Endothelial cell of umbilical vein (primary cell): ENCODE data around the gene ZNF664. TPM values are rescaled to one million over a fixed set of nuclear protein-coding genes. Genes with fewer than 3 reads are reported as not detected.
A peak's percentile ranks its signal among the peaks of the same experiment; 100 is the strongest.

Experiments
- BruUV-seq: library from RNA; stranded (reverse); fragments of 400-500 nt; replicated peaks from 2 replicates; lab custom pipeline; 2021; lab: Mats Ljungman, UMichigan
- CTCF ChIA-PET: fragments of 300-600, 350-600 bp; sonication (Branson Sonifier 250); formaldehyde crosslinking; loops from one replicate; lab custom pipeline; 2021; ENCODE audit warnings: antibody characterized with exemption, inconsistent platforms; lab: Charles Lee
- POLR2A ChIA-PET: fragments of 300-600, 350-600 bp; sonication (Branson Sonifier 250); formaldehyde crosslinking; loops from one replicate; lab custom pipeline; 2021; ENCODE audit warnings: antibody characterized with exemption, inconsistent platforms; lab: Charles Lee
- DNase-seq: peaks from one replicate; pipeline ENCODE4 v3.0.0-alpha.2; 2011; ENCODE audit warnings: low read depth, low spot score
- FAIRE-seq: peaks from 2 replicates; lab custom pipeline; 2011; peaks lifted over from hg19 to GRCh38; lab: Jason Lieb, UNC
- H2AFZ ChIP-seq: 2 replicates; pipeline ENCODE4 v1.6.0; 2012; ENCODE audit warnings: low read depth, low read length, control low read depth, inconsistent platforms
- H3K27ac ChIP-seq: 2 replicates; pipeline ENCODE4 v1.5.1; 2011; ENCODE audit warnings: low read depth, mild to moderate bottlenecking, control low read depth, low read length, moderate library complexity; ENCODE audit not compliant: insufficient read depth
- H3K27me3 ChIP-seq, 2 experiments: 2 replicates each; pipeline versions ENCODE4 v1.6.0 to v1.6.1; 2011; ENCODE audit warnings: low read length in 2 of 2, mixed read lengths in 1 of 2; ENCODE audit not compliant: control insufficient read depth in 2 of 2, insufficient read depth in 2 of 2
- H3K36me3 ChIP-seq, 2 experiments: 2 replicates in 1 of 2; 3 replicates in 1 of 2; pipeline ENCODE4 v1.5.1; 2011; ENCODE audit warnings: low read length in 2 of 2, mild to moderate bottlenecking in 1 of 2, moderate library complexity in 1 of 2; ENCODE audit not compliant: control insufficient read depth in 2 of 2, insufficient read depth in 2 of 2; ENCODE audit errors: extremely low read depth in 1 of 2
- H3K4me1 ChIP-seq: 3 replicates; pipeline ENCODE4 v1.5.1; 2011; ENCODE audit warnings: mild to moderate bottlenecking, low read length; ENCODE audit not compliant: control insufficient read depth, insufficient read depth; ENCODE audit errors: extremely low read depth
- H3K4me2 ChIP-seq: 2 replicates; pipeline ENCODE4 v1.6.1; 2011; ENCODE audit warnings: low read length, control low read depth, mixed read lengths; ENCODE audit not compliant: insufficient read depth
- H3K4me3 ChIP-seq, 3 experiments: fragments of 200-600 bp in 1 of 3; sonication (generic), shearing (Covaris generic) in 1 of 3; replicated peaks in 1 of 3; 2 replicates each; pipeline ENCODE4 v1.5.1; 2011 to 2016; ENCODE audit warnings: control low read depth in 3 of 3, low read length in 3 of 3, mild to moderate bottlenecking in 2 of 3, inconsistent platforms in 1 of 3, low read depth in 1 of 3, moderate library complexity in 1 of 3; ENCODE audit not compliant: insufficient read depth in 1 of 3
- H3K79me2 ChIP-seq: 2 replicates; pipeline ENCODE4 v1.6.0; 2012; ENCODE audit warnings: low read length, inconsistent platforms; ENCODE audit not compliant: control insufficient read depth, insufficient read depth
- H3K9ac ChIP-seq: replicated peaks from 2 replicates; pipeline ENCODE3; 2011; ENCODE audit warnings: low read length, control low read depth; ENCODE audit not compliant: insufficient read depth; ENCODE audit errors: extremely low read depth
- H3K9me1 ChIP-seq: replicated peaks from 3 replicates; pipeline ENCODE4 v1.6.0; 2011; ENCODE audit warnings: mild to moderate bottlenecking, low read length; ENCODE audit not compliant: control insufficient read depth, insufficient read depth; ENCODE audit errors: extremely low read depth
- H3K9me3 ChIP-seq: replicated peaks from 2 replicates; pipeline ENCODE4 v1.5.1; 2012; ENCODE audit warnings: low read length, inconsistent platforms; ENCODE audit not compliant: control insufficient read depth, insufficient read depth
- H4K20me1 ChIP-seq: replicated peaks from 2 replicates; pipeline ENCODE3; 2011; ENCODE audit warnings: mild to moderate bottlenecking, low read length; ENCODE audit not compliant: control insufficient read depth, insufficient read depth; ENCODE audit errors: extremely low read depth
- EZH2 ChIP-seq: IDR thresholded peaks from 2 replicates; pipeline ENCODE4 v1.6.1; 2012; ENCODE audit warnings: borderline replicate concordance, low read depth, mild to moderate bottlenecking, moderate library complexity, low read length, inconsistent platforms; ENCODE audit not compliant: severe bottlenecking
- POLR2A ChIP-seq: IDR thresholded peaks from 2 replicates; pipeline ENCODE4 v1.6.1; 2012; ENCODE audit warnings: low read depth, mild to moderate bottlenecking, control low read depth, low read length
- POLR2AphosphoS5 ChIP-seq: IDR thresholded peaks from 2 replicates; pipeline ENCODE4 v1.6.1; 2012; ENCODE audit warnings: low read depth, mild to moderate bottlenecking, control low read depth, low read length, moderate library complexity; ENCODE audit not compliant: insufficient read depth
- dilution Hi-C: fragments of 300-500 bp; cut with MboI; formaldehyde crosslinking; loops from one replicate; pipeline ENCODE4 v1.15.0; 2019; ENCODE audit warnings: low sequenced_read_pairs; ENCODE audit not compliant: extremely low pct_ligation_motif_present
- intact Hi-C: fragments of 100-400 bp; cut with micrococcal nuclease; formaldehyde crosslinking; loops from one replicate; pipeline ENCODE4 v1.10.0; 2022
- polyA plus RNA-seq, 4 experiments: library from polyadenylated mRNA; depleted of rRNA in 3 of 4; stranded (reverse) in 3 of 4; unstranded in 1 of 4; fragments of >200 nt; gene quantifications; 2 replicates each; pipeline versions ENCODE4 v1.2.1 to v1.2.3, GENCODE V29; 2011 to 2012; ENCODE audit warnings: missing spikeins in 1 of 4
- total RNA-seq: library from RNA; stranded (reverse); gene quantifications from 2 replicates; pipeline ENCODE4 v1.2.3, GENCODE V29; 2021
- TF ChIP-seq, protein P1 (sequence below): IDR thresholded peaks from 2 replicates; pipeline ENCODE4 v1.6.1; 2011; ENCODE audit not compliant: insufficient read depth, insufficient read length
- TF ChIP-seq, protein P2 (sequence below), 2 donors: IDR thresholded peaks; 1 replicate in 1 of 2; 2 replicates in 1 of 2; pipeline ENCODE4 v1.5.1; 2011; ENCODE audit warnings: low read length in 2 of 2, mild to moderate bottlenecking in 2 of 2, moderate library complexity in 2 of 2, control low read depth in 1 of 2, inconsistent platforms in 1 of 2, low read depth in 1 of 2; ENCODE audit not compliant: insufficient read depth in 1 of 2; ENCODE audit errors: extremely low read depth in 1 of 2

Gene ZNF664
- total and polyA plus RNA-seq, 2 donors (not counting 3 experiments of a cell fraction or from before 2014, with no cell fraction given), result 29.8 to 71.3 TPM

DNA sequence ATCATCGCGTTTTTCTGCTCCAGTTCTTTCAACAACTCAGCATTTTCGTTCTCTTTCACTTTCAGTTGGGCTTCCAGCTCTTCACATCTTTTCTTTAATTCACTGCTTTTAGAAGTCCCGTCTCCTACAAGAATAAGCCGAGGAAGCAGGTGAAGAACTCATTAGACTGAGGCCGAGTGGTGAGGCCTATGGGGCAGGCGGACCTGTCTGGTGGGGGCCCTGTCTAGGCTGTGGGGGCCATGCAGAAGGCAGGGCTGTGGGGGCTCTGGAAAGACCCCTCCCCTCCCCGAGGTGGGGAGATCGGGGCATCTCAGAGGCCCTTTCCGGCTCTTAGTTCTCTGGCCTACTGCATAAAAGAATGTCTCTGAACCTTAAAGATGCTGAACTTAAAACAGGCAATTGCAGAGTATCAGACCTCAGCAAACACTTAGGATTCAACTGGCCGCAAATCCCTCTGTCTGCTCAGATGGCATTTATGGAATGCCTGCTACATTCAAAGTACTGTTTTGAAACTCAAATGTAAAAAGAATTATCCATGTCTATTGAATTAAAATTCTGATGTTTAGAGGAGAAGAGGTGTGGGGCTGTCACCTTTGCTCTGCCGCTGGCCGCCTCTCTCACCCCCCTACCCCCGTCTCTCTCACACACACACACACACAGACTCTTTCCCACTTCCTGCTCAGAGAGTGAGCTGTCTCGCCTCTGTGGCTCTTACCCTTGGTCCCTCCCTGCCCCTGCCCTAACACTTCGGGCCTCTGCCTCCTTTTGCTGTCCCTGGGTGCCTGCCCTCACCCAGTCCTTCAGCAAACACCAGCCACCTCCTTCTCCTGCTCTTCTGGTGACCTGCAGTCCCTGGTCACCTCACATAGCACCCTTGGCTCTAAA lies 35.1 kb upstream of the ZNF664 start:
- Histone ChIP-seq H3K4me1 (peaks cover 8% of the 10 kb centered on the region), H3K4me3 (no peak overlapping the region), H3K36me3 (peaks cover 2 to 7% of the 10 kb centered on the region in 2 experiments), H3K9me3 (no peaks in the 10 kb centered on the region), H3K9ac (no peak overlapping the region), H4K20me1 (no peaks in the 10 kb centered on the region), H3K27me3 (no peaks in the 10 kb centered on the region), H3K9me1 (no peaks in the 10 kb centered on the region), H3K27ac (no peak overlapping the region), H2AFZ (no peak overlapping the region), H3K4me2 (no peak overlapping the region), H3K79me2 (no peaks in the 10 kb centered on the region)
- no peak for FAIRE-seq
- intact Hi-C loops (no loop called here), dilution Hi-C loops (no loop called here)
- no peak for DNase-seq
- TF ChIP-seq, protein P1, sequence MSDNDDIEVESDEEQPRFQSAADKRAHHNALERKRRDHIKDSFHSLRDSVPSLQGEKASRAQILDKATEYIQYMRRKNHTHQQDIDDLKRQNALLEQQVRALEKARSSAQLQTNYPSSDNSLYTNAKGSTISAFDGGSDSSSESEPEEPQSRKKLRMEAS, result no peak
- TF ChIP-seq POLR2A (no peak), POLR2AphosphoS5 (no peak), EZH2 (no peak)
- POLR2A ChIA-PET, result no interaction called here
- no TSS peak for BruUV-seq
- CTCF ChIA-PET, result interaction anchor here (0.6 to 2.9 kb wide), 5 partner anchors 10 to 94 kb away, joined by 3 to 12 read pairs (median 5); no protein-coding TSS in a partner anchor

DNA sequence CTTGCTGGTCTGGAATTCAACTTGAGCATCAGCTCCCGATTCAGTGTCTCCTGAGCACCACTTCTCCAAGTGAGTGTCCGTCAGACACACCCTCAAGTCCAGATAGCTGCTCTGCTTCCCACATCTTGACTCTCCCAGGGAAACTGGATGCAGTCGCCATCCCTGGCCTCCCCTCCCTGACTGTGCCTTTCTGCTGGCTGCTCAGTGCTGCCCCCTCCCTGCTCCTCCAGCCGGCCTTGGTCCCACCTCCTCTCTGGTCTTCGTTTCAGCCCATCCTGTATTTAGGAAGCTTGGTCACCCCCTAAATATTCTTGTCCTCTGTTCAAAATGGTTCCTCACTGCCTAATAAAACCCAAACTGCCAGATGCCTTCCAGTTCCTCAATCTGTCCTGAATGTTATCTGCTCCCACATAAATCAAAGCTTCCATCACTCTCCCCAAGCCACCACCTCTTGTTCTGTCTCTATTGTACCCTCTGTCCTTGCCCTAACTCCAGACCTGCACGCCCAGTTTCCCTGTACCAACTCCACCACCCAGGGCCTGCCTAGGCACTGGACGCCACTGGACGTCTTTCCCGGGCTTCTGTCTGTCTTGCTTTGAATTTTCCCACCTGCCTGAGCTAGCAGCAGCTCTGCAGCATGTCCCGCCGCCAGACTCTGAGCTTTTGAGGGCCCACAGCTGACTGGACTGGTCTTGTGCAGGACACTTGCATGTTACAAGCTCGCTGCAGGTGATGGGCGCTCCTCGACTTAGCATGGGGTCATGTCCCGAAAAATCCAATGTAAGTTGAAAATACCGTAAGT lies 34.1 kb upstream of the ZNF664 start:
- Histone ChIP-seq H3K9me3 (no peaks in the 10 kb centered on the region), H3K4me2 (no peak overlapping the region), H3K9ac (no peak overlapping the region), H3K4me3 (no peak overlapping the region), H3K9me1 (no peaks in the 10 kb centered on the region), H3K4me1 (peaks cover 12% of the 10 kb centered on the region), H3K27me3 (no peaks in the 10 kb centered on the region), H3K27ac (no peak overlapping the region), H3K79me2 (no peaks in the 10 kb centered on the region), H2AFZ (no peak overlapping the region), H3K36me3 (peaks cover 2 to 7% of the 10 kb centered on the region in 2 experiments), H4K20me1 (no peaks in the 10 kb centered on the region)
- dilution Hi-C loops (no loop called here), intact Hi-C loops (no loop called here)
- TF ChIP-seq POLR2AphosphoS5, result no peak
- TF ChIP-seq, protein P2, sequence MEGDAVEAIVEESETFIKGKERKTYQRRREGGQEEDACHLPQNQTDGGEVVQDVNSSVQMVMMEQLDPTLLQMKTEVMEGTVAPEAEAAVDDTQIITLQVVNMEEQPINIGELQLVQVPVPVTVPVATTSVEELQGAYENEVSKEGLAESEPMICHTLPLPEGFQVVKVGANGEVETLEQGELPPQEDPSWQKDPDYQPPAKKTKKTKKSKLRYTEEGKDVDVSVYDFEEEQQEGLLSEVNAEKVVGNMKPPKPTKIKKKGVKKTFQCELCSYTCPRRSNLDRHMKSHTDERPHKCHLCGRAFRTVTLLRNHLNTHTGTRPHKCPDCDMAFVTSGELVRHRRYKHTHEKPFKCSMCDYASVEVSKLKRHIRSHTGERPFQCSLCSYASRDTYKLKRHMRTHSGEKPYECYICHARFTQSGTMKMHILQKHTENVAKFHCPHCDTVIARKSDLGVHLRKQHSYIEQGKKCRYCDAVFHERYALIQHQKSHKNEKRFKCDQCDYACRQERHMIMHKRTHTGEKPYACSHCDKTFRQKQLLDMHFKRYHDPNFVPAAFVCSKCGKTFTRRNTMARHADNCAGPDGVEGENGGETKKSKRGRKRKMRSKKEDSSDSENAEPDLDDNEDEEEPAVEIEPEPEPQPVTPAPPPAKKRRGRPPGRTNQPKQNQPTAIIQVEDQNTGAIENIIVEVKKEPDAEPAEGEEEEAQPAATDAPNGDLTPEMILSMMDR (IDR thresholded peaks at IDR 0.05; ENCODE audit: extremely low read depth in 1 of 2, insufficient read depth in 1 of 2, low read depth in 1 of 2, low read length in 2 of 2), result peak; percentile 24 to 42
- FAIRE-seq (no peak), DNase-seq (no peak)
- BruUV-seq, result no TSS peak
- POLR2A ChIA-PET, result no interaction called here
- CTCF ChIA-PET, result interaction anchor here (0.6 to 2.9 kb wide), 7 partner anchors 8 to 93 kb away, joined by 3 to 12 read pairs (median 4); no protein-coding TSS in a partner anchor
